NCI-H2029 treated with DMSO at 0.1 percent for 48 hours (cell line): ENCODE measurements around the gene GRK6.

Experiments used
- DNase-seq: peaks from one replicate; lab custom pipeline; 2025; lab: John Stamatoyannopoulos, UW

Gene GRK6

GRCh38 chr5:177440990-177441780, 14.7 kb downstream of the GRK6 start:
- no peak for DNase-seq

- no peak for DNase-seq
Observed at GRCh38 chr5:177442066-177442826, 15.8 kb downstream of the GRK6 start.

- DNase-seq = no peak
Observed at GRCh38 chr5:177443144-177443983, 16.9 kb downstream of the GRK6 start.

- no peak for DNase-seq
Observed at GRCh38 chr5:177444106-177445051, 17.9 kb downstream of the GRK6 start.

DNA sequence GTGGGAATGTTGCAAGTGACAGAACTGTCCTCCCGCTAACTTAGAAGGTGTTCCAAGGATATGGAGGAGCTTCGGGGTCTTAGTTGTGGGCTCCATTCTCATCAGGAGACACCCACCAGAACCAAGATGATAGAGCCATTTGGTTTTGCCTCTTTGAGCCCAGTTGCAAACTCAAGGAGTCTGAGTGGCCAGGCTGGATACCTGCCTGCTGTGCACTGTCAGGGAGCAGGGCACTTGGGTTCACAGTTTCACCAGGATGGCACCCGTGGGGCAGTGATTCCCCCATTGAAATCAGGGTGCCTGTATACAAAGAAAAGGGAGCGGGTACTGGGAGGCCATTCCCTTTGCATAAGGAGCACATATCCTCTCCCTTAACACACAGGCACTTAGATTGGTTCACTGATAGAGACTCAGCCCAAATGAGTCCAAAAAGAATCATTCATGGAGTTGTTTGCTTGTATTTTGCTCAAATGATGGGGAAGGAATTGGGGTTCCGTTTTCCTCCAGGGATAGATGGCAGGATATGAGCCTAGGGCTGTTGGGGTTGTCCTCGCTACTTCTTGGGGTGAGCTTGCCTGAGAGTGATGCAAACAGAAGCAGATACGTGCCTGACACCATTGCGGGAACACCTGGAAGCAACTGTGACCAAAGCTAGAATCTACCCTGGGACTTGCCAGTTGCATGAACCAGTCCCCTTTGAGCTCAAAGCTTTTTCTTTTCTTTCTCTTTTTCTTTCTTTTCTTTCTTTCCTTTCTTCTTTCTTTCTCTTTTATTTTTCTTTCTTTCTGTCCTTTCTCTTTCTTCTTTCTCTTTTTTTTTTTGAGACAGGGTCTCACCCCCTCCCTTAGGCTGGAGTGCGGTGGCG, 18.8 kb downstream of the GRK6 start:
- DNase-seq = no peak

GRCh38 chr5:177445917-177446199, 19.4 kb downstream of the GRK6 start:
- DNase-seq = no peak

DNA sequence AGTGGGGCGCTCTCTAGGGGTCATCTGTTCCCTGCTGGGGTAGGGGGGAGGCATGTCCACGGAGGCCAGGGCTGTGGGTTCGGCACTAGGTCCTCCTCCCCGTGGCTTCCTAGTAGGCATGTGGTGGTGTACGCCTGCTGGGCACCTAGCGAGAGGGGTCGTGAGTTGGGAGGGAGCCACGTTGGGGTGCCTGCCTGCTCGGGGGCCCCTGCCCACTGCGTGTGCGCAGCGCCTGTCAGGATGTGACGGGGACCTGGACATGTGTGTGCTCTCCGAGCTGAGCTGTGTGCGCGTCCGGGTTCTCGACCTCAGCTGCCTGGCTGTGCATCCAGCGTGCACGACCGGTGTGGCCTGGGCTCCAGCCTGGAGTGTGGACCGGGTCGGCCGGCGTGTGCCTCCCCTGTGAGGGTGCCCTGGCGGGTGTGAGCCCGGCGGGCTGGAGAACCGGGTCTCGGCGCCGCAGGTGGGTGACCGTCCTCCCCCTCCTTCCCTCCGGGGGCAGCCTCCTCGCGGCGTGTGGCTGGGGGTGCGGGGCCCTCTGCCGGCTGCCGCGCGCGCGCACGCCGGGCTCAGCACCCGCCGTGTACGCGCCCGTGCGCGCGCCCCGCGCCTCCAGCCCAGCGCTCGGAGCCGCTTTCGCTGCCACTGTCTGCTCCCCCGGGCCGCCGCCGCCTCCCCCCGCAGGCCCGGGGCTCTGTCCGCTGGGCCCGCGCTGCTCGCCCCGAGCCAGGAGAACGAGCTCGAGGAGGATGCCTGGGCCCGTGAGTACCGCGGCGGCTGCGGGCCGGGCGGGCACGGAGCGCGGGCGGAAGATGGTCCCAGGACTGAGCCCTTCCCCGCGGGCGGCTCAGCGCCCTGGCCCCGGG, 20.0 kb downstream of the GRK6 start, which contains the start of gene PRR7:
Gene PRR7, plus strand, starts transcription at position 615 of the 866 bp plus-strand sequence. CDS start 8,254 bp downstream, outside the sequence.
- DNase-seq = no peak

DNA sequence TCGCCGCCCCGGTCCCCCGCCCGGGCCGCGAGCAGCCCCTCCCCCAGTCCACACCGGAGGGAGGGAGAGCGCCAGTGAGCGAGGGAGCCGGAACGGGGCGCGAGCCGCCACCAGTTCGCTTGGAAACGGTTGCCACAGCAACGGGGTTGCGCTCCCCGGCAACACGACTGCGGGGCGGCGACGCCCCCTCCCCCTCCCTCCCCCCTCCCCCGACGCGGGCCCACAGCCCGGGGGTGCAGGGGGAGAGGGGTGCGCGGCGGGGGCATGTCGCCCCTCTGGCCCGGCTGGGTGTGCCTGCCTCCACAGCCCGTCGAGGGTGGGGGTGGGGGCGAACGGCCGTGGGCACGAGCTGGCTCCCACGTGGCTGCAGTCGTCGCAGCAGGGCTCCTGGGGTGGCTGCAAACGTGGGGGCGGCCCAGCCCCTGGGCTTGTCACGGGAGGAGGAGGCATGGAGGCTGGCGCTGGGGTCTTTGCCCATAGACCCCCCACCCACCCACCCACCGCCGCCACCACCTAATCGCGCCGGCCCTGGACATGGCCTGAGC, 20.7 kb downstream of the GRK6 start:
- no peak for DNase-seq

DNA sequence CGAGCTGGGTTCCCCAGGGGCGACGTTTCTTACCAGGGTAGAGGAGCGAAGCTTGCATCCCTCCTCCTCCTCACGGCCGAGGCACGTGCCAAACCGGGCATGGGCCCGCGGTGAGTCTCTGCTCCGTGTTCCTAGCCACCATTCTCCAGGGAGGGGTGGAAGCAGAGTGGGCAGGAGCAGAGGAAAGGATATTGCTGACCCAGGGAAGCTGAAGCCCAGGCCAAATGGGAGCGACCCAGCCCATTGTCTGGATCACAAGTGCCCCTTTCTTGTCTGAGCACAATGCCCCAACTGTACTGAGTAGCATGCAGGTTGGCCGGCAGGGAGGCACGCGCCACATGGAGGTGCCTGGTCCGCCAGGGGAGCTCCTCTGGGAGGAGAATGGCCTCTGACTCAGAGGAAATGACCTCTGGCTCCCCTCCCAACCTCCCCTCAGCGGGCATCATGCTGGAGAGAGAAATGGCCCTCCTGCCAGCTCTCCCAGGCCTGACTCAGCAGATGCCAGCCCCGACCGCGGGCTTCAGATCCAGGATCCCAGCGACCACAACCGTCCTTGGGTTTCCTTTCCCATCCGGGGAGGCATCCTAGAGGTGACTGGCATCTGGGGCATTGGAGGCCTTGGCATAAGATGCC, 21.3 kb downstream of the GRK6 start:
- DNase-seq = no peak

DNA sequence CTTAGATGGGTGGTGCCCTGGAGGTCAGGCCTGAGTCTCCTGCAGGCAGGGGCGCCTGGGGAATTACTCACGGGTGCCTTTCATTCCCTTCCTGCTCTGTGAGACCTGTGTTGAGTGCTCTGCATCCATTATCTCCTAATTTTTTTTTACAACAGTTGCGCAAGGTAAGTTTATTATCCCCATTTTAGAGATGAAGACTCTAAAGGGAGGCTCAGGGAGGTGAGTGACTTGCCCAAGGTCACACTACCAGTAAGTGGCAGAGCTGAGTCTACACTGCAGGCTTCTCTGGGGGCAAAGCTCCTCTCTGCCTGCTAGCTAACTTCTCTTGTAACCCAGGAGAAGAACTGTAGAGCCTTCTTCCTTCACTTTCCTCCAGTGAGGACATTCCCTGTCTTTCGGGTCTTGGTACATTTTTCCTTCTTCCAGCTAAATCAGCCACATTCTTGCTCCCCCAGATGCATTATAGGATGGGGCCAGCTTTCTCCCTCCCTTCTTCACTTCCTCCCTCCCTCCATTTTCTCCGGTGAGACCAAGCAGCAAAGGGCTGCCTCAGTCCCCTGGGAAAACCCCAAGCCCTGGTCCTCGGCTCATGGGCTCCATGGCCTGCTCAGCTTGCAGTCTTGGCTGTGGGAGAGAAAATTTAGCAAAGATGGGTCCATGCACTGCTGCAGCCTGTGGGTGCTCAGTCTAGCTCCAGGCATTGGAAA, 21.9 kb downstream of the GRK6 start:
- no peak for DNase-seq

- no peak for DNase-seq
Observed at GRCh38 chr5:177449140-177450061, 22.9 kb downstream of the GRK6 start.

GRCh38 chr5:177450667-177451424, 24.4 kb downstream of the GRK6 start:
- DNase-seq = no peak

DNA sequence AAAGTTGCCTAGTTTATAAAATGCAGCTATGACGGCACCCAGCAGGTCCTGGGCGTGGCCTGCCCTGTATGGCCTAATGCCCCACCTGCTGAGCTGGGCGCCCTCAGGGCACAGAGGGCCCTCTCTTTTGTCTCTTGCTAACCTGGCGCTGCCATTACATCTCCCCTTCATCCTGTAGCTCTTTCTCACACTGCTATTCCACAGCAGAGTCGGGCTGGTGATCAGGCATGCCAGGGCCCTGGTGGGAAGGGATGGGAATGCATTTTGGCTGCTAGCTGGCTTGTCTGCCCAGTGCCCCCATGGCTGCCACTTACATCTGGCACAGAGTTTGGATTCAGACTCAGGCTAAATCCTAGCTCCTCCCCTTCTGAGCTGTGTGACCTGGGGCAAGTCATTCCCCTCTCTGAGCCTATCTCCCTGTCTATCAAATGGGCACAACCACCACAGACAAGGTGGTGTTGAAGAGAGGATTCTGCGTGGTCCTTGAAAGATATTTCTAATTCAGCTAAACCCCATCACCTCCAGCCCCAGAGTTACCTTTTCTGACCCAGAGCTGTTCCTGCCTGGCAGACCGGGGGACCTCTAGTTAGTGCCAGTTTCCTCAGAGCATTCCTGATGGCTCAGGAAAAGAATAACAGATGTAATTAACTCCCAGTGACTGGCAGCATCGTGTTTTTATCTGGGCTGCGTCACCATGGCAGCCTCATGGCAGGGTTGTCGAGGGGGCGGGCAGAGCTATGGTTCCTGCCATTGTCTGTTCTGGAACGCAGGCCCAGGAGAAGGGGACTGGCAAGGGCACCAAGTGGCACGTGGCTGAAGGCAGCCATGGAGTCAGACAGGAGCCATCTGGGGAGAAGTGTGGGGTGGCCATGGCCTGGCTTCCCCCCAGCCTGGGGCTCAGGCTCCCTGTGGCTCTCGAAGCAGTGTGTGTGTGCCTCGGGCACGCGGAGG, 26.5 kb downstream of the GRK6 start:
- DNase-seq = no peak

- no peak for DNase-seq
Observed at GRCh38 chr5:177453852-177454396, 27.4 kb downstream of the GRK6 start.
